Suprapubic skin (tissue), 4 donors: ENCODE data around the gene DIP2C.

ENCODE experiments used
- POLR2A ChIP-seq, 2 donors: fragments of 450-650 bp; IDR thresholded peaks; one replicate each; pipeline ENCODE4 v1.6.1; 2017; ENCODE audit warnings: antibody characterized with exemption in 2 of 2, mild to moderate bottlenecking in 2 of 2, moderate library complexity in 2 of 2
- POLR2AphosphoS5 ChIP-seq, 3 donors: sonication (generic); formaldehyde crosslinking; IDR thresholded peaks; one replicate each; pipeline ENCODE4 v1.6.1; 2017; ENCODE audit warnings: antibody characterized with exemption in 3 of 3
- TF ChIP-seq, protein P1 (sequence below), 2 donors: fragments of 200-600 bp in 1 of 2; fragments of 450-650 bp in 1 of 2; sonication (generic) in 1 of 2; IDR thresholded peaks; one replicate each; pipeline ENCODE4 v1.5.1; 2016 to 2019; ENCODE audit warnings: antibody characterized with exemption in 2 of 2, mild to moderate bottlenecking in 1 of 2, moderate library complexity in 1 of 2

DNA sequence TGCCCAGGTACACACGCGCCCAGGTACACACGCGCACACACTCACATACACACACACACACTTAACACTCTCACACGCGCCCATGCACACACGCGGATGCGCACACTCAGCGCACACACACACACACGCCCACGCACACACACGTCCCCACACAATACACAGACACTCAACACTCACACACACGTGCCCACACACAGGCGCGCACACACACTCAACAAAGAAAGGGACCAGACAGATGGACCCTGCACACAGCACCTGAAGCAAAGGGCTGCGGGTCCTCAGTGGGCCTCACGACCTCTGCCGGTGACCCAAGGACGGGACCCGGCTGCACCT, 296.8 kb downstream of the DIP2C start:
- TF ChIP-seq, protein P1, sequence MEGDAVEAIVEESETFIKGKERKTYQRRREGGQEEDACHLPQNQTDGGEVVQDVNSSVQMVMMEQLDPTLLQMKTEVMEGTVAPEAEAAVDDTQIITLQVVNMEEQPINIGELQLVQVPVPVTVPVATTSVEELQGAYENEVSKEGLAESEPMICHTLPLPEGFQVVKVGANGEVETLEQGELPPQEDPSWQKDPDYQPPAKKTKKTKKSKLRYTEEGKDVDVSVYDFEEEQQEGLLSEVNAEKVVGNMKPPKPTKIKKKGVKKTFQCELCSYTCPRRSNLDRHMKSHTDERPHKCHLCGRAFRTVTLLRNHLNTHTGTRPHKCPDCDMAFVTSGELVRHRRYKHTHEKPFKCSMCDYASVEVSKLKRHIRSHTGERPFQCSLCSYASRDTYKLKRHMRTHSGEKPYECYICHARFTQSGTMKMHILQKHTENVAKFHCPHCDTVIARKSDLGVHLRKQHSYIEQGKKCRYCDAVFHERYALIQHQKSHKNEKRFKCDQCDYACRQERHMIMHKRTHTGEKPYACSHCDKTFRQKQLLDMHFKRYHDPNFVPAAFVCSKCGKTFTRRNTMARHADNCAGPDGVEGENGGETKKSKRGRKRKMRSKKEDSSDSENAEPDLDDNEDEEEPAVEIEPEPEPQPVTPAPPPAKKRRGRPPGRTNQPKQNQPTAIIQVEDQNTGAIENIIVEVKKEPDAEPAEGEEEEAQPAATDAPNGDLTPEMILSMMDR (IDR thresholded peaks at IDR 0.05) = no peak
- TF ChIP-seq POLR2A (IDR thresholded peaks at IDR 0.05) (no peak), POLR2AphosphoS5 (IDR thresholded peaks at IDR 0.05) (no peak)
